Astrocyte (in vitro differentiated cells and primary cell): ENCODE data around the gene TERT.

Experiments
- CTCF ChIP-seq: IDR thresholded peaks from 2 replicates; pipeline ENCODE4 v1.5.1; 2011; ENCODE audit warnings: low read depth, mild to moderate bottlenecking, inconsistent platforms, low read length, moderate library complexity; ENCODE audit not compliant: insufficient read depth
- EZH2 ChIP-seq: IDR thresholded peaks from 2 replicates; pipeline ENCODE4 v1.6.1; 2012; ENCODE audit warnings: mild to moderate bottlenecking, low read length, inconsistent platforms; ENCODE audit not compliant: insufficient read depth

GRCh38 chr5:1226231-1226630 is 68.6 kb downstream of the TERT start:
- TF ChIP-seq CTCF (no peak), EZH2 (no peak)
